WTC11 (cell line): Measurements from ENCODE around the gene SRGAP1.

ENCODE experiments used
- CREB1 ChIP-seq: sonication (generic); formaldehyde crosslinking; IDR thresholded peaks from 2 replicates; pipeline ENCODE4 v1.8.0; 2023; ENCODE audit warnings: mild to moderate bottlenecking, missing genetic modification reagents
- ELF4 ChIP-seq: sonication (generic); formaldehyde crosslinking; IDR thresholded peaks from 2 replicates; pipeline ENCODE4 v1.8.1; 2022; ENCODE audit warnings: low read depth, mild to moderate bottlenecking, moderate library complexity, missing genetic modification reagents
- MAX ChIP-seq: sonication (generic); formaldehyde crosslinking; IDR thresholded peaks from 2 replicates; pipeline ENCODE4 v1.8.0; 2022; ENCODE audit warnings: mild to moderate bottlenecking, missing genetic modification reagents
- TF ChIP-seq, protein P1 (sequence below): fragments of 200-600 bp; IDR thresholded peaks from 2 replicates; pipeline ENCODE4 v1.8.0; 2022; ENCODE audit warnings: antibody characterized with exemption
- TF ChIP-seq, protein P2 (sequence below): sonication (generic); formaldehyde crosslinking; IDR thresholded peaks from 2 replicates; pipeline ENCODE4 v1.8.1; 2022; ENCODE audit warnings: low read depth, mild to moderate bottlenecking, moderate library complexity, missing genetic modification reagents, borderline replicate concordance
- TF ChIP-seq, protein P3 (sequence below): sonication (generic); formaldehyde crosslinking; IDR thresholded peaks from 2 replicates; pipeline ENCODE4 v1.8.1; 2022; ENCODE audit warnings: low read depth, missing genetic modification reagents, borderline replicate concordance
- TF ChIP-seq, protein P4 (sequence below): sonication (generic); formaldehyde crosslinking; IDR thresholded peaks from 2 replicates; pipeline ENCODE4 v1.8.1; 2023; ENCODE audit warnings: mild to moderate bottlenecking, missing genetic modification reagents

GRCh38 chr12:64187794-64188193 is 343.3 kb downstream of the SRGAP1 start:
- TF ChIP-seq, protein P1, sequence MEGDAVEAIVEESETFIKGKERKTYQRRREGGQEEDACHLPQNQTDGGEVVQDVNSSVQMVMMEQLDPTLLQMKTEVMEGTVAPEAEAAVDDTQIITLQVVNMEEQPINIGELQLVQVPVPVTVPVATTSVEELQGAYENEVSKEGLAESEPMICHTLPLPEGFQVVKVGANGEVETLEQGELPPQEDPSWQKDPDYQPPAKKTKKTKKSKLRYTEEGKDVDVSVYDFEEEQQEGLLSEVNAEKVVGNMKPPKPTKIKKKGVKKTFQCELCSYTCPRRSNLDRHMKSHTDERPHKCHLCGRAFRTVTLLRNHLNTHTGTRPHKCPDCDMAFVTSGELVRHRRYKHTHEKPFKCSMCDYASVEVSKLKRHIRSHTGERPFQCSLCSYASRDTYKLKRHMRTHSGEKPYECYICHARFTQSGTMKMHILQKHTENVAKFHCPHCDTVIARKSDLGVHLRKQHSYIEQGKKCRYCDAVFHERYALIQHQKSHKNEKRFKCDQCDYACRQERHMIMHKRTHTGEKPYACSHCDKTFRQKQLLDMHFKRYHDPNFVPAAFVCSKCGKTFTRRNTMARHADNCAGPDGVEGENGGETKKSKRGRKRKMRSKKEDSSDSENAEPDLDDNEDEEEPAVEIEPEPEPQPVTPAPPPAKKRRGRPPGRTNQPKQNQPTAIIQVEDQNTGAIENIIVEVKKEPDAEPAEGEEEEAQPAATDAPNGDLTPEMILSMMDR = no peak
- TF ChIP-seq, protein P2, sequence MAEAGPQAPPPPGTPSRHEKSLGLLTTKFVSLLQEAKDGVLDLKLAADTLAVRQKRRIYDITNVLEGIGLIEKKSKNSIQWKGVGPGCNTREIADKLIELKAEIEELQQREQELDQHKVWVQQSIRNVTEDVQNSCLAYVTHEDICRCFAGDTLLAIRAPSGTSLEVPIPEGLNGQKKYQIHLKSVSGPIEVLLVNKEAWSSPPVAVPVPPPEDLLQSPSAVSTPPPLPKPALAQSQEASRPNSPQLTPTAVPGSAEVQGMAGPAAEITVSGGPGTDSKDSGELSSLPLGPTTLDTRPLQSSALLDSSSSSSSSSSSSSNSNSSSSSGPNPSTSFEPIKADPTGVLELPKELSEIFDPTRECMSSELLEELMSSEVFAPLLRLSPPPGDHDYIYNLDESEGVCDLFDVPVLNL = no peak
- TF ChIP-seq CREB1 (CRISPR knock-in tag) (no peak), ELF4 (no peak), MAX (CRISPR knock-in tag) (no peak)
- TF ChIP-seq, protein P3, sequence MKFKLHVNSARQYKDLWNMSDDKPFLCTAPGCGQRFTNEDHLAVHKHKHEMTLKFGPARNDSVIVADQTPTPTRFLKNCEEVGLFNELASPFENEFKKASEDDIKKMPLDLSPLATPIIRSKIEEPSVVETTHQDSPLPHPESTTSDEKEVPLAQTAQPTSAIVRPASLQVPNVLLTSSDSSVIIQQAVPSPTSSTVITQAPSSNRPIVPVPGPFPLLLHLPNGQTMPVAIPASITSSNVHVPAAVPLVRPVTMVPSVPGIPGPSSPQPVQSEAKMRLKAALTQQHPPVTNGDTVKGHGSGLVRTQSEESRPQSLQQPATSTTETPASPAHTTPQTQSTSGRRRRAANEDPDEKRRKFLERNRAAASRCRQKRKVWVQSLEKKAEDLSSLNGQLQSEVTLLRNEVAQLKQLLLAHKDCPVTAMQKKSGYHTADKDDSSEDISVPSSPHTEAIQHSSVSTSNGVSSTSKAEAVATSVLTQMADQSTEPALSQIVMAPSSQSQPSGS (CRISPR knock-in tag) = no peak
- TF ChIP-seq, protein P4, sequence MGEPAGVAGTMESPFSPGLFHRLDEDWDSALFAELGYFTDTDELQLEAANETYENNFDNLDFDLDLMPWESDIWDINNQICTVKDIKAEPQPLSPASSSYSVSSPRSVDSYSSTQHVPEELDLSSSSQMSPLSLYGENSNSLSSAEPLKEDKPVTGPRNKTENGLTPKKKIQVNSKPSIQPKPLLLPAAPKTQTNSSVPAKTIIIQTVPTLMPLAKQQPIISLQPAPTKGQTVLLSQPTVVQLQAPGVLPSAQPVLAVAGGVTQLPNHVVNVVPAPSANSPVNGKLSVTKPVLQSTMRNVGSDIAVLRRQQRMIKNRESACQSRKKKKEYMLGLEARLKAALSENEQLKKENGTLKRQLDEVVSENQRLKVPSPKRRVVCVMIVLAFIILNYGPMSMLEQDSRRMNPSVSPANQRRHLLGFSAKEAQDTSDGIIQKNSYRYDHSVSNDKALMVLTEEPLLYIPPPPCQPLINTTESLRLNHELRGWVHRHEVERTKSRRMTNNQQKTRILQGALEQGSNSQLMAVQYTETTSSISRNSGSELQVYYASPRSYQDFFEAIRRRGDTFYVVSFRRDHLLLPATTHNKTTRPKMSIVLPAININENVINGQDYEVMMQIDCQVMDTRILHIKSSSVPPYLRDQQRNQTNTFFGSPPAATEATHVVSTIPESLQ (CRISPR knock-in tag) = no peak
